ENCODE data around the gene NFAT5. TPM values are rescaled to one million over a fixed set of nuclear protein-coding genes. Genes with fewer than 3 reads are reported as not detected.
A peak's percentile ranks its signal among the peaks of the same experiment; 100 is the strongest.

The NFAT5 gene
- total RNA-seq, 1 experiment from 2014 or later, result 38.2 TPM

DNA sequence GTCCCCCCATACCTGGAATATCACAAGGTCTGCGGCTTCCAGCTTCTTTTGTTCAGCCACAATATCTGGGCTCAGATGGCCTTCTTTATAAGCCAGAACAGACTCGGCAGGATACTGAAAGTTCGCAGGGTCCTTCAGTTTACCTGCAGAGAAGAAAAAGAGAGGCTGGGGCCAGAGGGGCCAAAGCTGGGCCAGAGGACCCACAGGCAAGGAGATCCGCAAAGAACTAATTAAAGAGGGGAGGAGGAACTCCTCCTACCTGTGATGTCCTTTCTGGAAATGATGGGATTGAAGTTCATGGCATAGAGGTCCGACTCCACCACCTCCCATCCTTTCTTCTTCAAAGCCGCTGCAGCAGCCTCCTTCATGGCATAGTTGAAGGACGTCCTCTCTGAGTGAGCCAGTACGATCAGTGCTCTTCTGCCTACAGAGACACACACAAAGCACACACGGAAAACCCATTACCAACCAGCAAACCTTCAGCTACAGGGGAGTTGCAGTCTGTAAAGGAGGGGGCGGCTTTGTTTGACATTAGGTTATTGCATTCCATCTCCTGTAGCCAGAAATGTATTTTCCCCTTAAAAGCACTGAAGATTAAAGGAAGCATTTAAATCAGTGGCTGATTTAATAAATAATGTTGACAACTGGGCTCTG lies 152.5 kb downstream of the NFAT5 start:
- H3K27me3 ChIP-seq (ENCODE audit: insufficient read depth, low read depth), result no peaks in the 10 kb centered on the region
- no peak overlapping the region for H3K27ac ChIP-seq
- peaks cover 28% of the 10 kb centered on the region for H3K4me1 ChIP-seq (replicated peaks; ENCODE audit: insufficient read depth)
- no peak overlapping the region for H3K4me3 ChIP-seq
- ChIA-PET CTCF (no interaction called here), POLR2A (ENCODE audit: unreplicated experiment) (interaction anchor here (0.6 kb wide), 1 partner anchor 768 kb away, joined by 4 read pairs; no protein-coding TSS in a partner anchor)
- H3K4me2 ChIP-seq, result no peak overlapping the region
- intact Hi-C loops (cut with micrococcal nuclease; ENCODE audit: unreplicated experiment), result no loop called here
- no peaks in the 10 kb centered on the region for H3K9me2 ChIP-seq (ENCODE audit: insufficient read depth)
- TF ChIP-seq, protein P1, sequence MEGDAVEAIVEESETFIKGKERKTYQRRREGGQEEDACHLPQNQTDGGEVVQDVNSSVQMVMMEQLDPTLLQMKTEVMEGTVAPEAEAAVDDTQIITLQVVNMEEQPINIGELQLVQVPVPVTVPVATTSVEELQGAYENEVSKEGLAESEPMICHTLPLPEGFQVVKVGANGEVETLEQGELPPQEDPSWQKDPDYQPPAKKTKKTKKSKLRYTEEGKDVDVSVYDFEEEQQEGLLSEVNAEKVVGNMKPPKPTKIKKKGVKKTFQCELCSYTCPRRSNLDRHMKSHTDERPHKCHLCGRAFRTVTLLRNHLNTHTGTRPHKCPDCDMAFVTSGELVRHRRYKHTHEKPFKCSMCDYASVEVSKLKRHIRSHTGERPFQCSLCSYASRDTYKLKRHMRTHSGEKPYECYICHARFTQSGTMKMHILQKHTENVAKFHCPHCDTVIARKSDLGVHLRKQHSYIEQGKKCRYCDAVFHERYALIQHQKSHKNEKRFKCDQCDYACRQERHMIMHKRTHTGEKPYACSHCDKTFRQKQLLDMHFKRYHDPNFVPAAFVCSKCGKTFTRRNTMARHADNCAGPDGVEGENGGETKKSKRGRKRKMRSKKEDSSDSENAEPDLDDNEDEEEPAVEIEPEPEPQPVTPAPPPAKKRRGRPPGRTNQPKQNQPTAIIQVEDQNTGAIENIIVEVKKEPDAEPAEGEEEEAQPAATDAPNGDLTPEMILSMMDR (conservative IDR thresholded peaks at IDR 0.05), result no peak
- TF ChIP-seq EZH2 (IDR thresholded peaks at IDR 0.05; ENCODE audit: low read depth), result no peak
- peaks cover 75% of the 10 kb centered on the region for H3K36me3 ChIP-seq (ENCODE audit: low read depth)
- H3K79me2 ChIP-seq (ENCODE audit: low read depth), result peaks cover 72% of the 10 kb centered on the region
- no peaks in the 10 kb centered on the region for H3K9me3 ChIP-seq (ENCODE audit: insufficient read depth, low read depth)
- no peak overlapping the region for H2AFZ ChIP-seq
- peaks cover 85% of the 10 kb centered on the region for H4K20me1 ChIP-seq (ENCODE audit: insufficient read depth)
- no TSS peak for BruUV-seq (replicated peaks)
- no peak for DNase-seq
- H3F3A ChIP-seq (ENCODE audit: insufficient read depth, low read depth), result peaks cover 89% of the 10 kb centered on the region

DNA sequence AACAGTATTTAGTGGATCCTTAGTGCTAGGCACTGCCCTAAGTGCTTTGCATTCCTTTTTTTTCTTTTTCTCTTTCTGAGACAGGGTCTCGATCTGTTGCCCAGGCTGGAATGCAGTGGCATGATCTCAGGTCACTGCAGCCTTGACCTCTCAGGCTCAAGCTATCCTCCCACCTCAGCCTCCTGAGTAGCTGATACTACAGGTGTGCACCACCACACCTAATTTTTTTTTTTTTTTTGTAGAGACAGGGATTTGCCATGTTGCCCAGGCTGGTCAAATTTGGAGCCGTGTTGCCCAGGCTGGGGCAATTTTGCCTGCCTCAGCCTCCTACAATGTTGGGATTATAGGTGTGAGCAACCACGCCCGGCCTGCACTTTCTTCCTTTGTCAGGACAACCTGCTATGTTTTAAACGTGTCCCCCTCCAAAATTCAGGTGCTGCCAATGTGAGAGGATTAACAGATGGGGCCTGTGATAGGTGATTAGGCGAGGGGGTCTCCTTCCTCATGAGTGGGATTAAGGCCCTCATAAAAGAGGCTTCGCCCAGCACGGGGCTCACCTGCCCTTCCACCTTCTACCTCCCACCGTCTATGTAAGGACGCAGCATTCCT lies 155.2 kb downstream of the NFAT5 start:
- Histone ChIP-seq H3K4me3 (no peak overlapping the region), H2AFZ (no peak overlapping the region), H4K20me1 (ENCODE audit: insufficient read depth) (peaks cover 91% of the 10 kb centered on the region), H3K9me3 (ENCODE audit: insufficient read depth, low read depth) (no peaks in the 10 kb centered on the region), H3K36me3 (ENCODE audit: low read depth) (peaks cover 82% of the 10 kb centered on the region), H3K27me3 (ENCODE audit: insufficient read depth, low read depth) (no peaks in the 10 kb centered on the region), H3K9me2 (ENCODE audit: insufficient read depth) (no peaks in the 10 kb centered on the region), H3K4me2 (peak overlapping the region; percentile 97; the same call in 1 of the 2 replicates), H3K79me2 (ENCODE audit: low read depth) (peaks cover 95% of the 10 kb centered on the region), H3F3A (ENCODE audit: insufficient read depth, low read depth) (peaks cover 84% of the 10 kb centered on the region), H3K27ac (peak overlapping the region; percentile 4; the same call in 1 of the 2 replicates), H3K4me1 (replicated peaks; ENCODE audit: insufficient read depth) (peaks cover 36% of the 10 kb centered on the region)
- POLR2A ChIA-PET (ENCODE audit: unreplicated experiment), result no interaction called here
- CTCF ChIA-PET, result no interaction called here
- no peak for TF ChIP-seq EZH2 (IDR thresholded peaks at IDR 0.05; ENCODE audit: low read depth)
- TF ChIP-seq, protein P1 (conservative IDR thresholded peaks at IDR 0.05), result no peak
- no TSS peak for BruUV-seq (replicated peaks)
- DNase-seq, result no peak
- intact Hi-C loops (cut with micrococcal nuclease; ENCODE audit: unreplicated experiment), result no loop called here

DNA sequence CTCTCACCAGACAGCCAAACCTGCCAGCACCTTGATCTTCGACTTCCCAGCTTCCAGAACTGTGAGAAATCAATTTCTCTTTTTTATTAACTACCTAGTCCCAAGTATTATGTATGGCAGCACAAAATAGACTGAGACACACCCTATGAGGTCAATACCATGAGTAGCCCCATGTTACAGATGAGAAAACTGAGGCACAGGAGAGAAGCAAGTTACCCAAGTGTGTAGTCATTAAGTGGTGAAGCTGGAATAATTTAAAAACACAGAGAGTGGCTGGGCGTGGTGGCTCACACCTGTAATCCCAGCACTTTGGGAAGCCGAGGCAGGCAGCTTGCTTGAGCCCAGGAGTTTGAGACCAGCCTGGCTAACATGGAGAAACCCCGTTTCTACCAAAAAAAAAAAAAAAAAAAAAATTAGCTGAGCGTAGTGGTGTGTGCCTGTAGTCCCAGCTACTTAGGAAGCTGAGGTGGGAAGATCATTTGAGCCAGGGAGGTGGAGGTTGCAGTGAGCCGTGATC lies 155.7 kb downstream of the NFAT5 start:
- BruUV-seq (replicated peaks), result no TSS peak
- Histone ChIP-seq H3K27ac (peak overlapping the region; percentile 4; the same call in 1 of the 2 replicates), H4K20me1 (ENCODE audit: insufficient read depth) (peaks cover 89% of the 10 kb centered on the region), H3K9me3 (ENCODE audit: insufficient read depth, low read depth) (no peaks in the 10 kb centered on the region), H3K4me2 (peak overlapping the region; percentile 97; the same call in 1 of the 2 replicates), H3K9me2 (ENCODE audit: insufficient read depth) (no peaks in the 10 kb centered on the region), H3K36me3 (ENCODE audit: low read depth) (peaks cover 82% of the 10 kb centered on the region), H3K27me3 (ENCODE audit: insufficient read depth, low read depth) (no peaks in the 10 kb centered on the region), H3K4me3 (no peak overlapping the region), H3F3A (ENCODE audit: insufficient read depth, low read depth) (peaks cover 81% of the 10 kb centered on the region), H3K4me1 (replicated peaks; ENCODE audit: insufficient read depth) (peaks cover 36% of the 10 kb centered on the region), H3K79me2 (ENCODE audit: low read depth) (peaks cover 98% of the 10 kb centered on the region), H2AFZ (no peak overlapping the region)
- ChIA-PET CTCF (no interaction called here), POLR2A (ENCODE audit: unreplicated experiment) (interaction anchor here (0.6 kb wide), 1 partner anchor 20 kb away, joined by 8 read pairs; no protein-coding TSS in a partner anchor)
- intact Hi-C loops (cut with micrococcal nuclease; ENCODE audit: unreplicated experiment), result no loop called here
- no peak for DNase-seq
- TF ChIP-seq EZH2 (IDR thresholded peaks at IDR 0.05; ENCODE audit: low read depth), result no peak
- TF ChIP-seq, protein P1 (conservative IDR thresholded peaks at IDR 0.05), result no peak

Data from PC-9 (cell line).